HK-2 (cell line): ENCODE results near the gene PCSK5.
"Not testable (repeated sequence)": the region's sequence is repeated elsewhere in the genome, so short reads cannot be mapped to it uniquely, and the experiment has no call there.

Experiments used
- DNase-seq: peaks from one replicate; pipeline ENCODE4 v3.0.0-alpha.2; 2018; ENCODE audit not compliant: unreplicated experiment

The PCSK5 gene

GRCh38 chr9:76077537-76077936 is 187.1 kb downstream of the PCSK5 start:
- no peak for DNase-seq

GRCh38 chr9:76081281-76081680 is 190.8 kb downstream of the PCSK5 start:
- DNase-seq: not testable (repeated sequence)

- no peak for DNase-seq
Measured at GRCh38 chr9:76082057-76082456, 191.6 kb downstream of the PCSK5 start.

- no peak for DNase-seq
Measured at GRCh38 chr9:76085596-76085995, 195.1 kb downstream of the PCSK5 start.

- no peak for DNase-seq
Measured at GRCh38 chr9:76086539-76086938, 196.1 kb downstream of the PCSK5 start.

GRCh38 chr9:76087976-76088375 is 197.5 kb downstream of the PCSK5 start:
- DNase-seq: no peak

- no peak for DNase-seq
Measured at GRCh38 chr9:76090330-76090729, 199.9 kb downstream of the PCSK5 start.

GRCh38 chr9:76090909-76091308 is 200.4 kb downstream of the PCSK5 start:
- DNase-seq: no peak

GRCh38 chr9:76092572-76092971 is 202.1 kb downstream of the PCSK5 start:
- DNase-seq: no peak

- no peak for DNase-seq
Measured at GRCh38 chr9:76095585-76095984, 205.1 kb downstream of the PCSK5 start.

- DNase-seq: no peak
Measured at GRCh38 chr9:76099516-76099915, 209.0 kb downstream of the PCSK5 start.

- no peak for DNase-seq
Measured at GRCh38 chr9:76101075-76101474, 210.6 kb downstream of the PCSK5 start.

- no peak for DNase-seq
Measured at GRCh38 chr9:76101491-76101890, 211.0 kb downstream of the PCSK5 start.

- DNase-seq: no peak
Measured at GRCh38 chr9:76101947-76102346, 211.5 kb downstream of the PCSK5 start.

- no peak for DNase-seq
Measured at GRCh38 chr9:76103531-76104315, 213.2 kb downstream of the PCSK5 start.

- no peak for DNase-seq
Measured at GRCh38 chr9:76107482-76107881, 217.0 kb downstream of the PCSK5 start.

GRCh38 chr9:76109953-76110352 is 219.5 kb downstream of the PCSK5 start:
- no peak for DNase-seq

GRCh38 chr9:76112151-76112550 is 221.7 kb downstream of the PCSK5 start:
- no peak for DNase-seq

- DNase-seq: no peak
Measured at GRCh38 chr9:76114144-76114543, 223.7 kb downstream of the PCSK5 start.

GRCh38 chr9:76115396-76115795 is 224.9 kb downstream of the PCSK5 start:
- DNase-seq: no peak

- DNase-seq: no peak
Measured at GRCh38 chr9:76115982-76116646, 225.6 kb downstream of the PCSK5 start.

GRCh38 chr9:76116913-76117312 is 226.4 kb downstream of the PCSK5 start:
- no peak for DNase-seq

GRCh38 chr9:76127637-76128036 is 237.2 kb downstream of the PCSK5 start:
- DNase-seq: no peak
